HEK293T (cell line): Measurements from ENCODE around the gene ZNF593OS.
A peak's percentile ranks its signal among the peaks of the same experiment; 100 is the strongest.

Source experiments
- CTCF ChIA-PET: fragments of 350-600 bp; formaldehyde crosslinking; extraction: SDS; loops from one replicate; lab custom pipeline; 2021; ENCODE audit warnings: antibody characterized with exemption, inconsistent platforms; lab: Yijun Ruan, JAX
- POLR2A ChIA-PET: fragments of 350-600 bp; formaldehyde crosslinking; extraction: SDS; loops from one replicate; lab custom pipeline; 2020; ENCODE audit warnings: antibody characterized with exemption, inconsistent platforms; lab: Yijun Ruan, JAX
- DNase-seq: peaks from one replicate; pipeline ENCODE4 v3.0.0; 2012; ENCODE audit warnings: mixed read lengths; ENCODE audit errors: extremely low spot score
- ARNT ChIP-seq: fragments of 450-650 bp; IDR thresholded peaks from 2 replicates; pipeline ENCODE4 v1.6.1; 2017; ENCODE audit warnings: mild to moderate bottlenecking
- BHLHE40 ChIP-seq: fragments of 450-650 bp; IDR thresholded peaks from 2 replicates; pipeline ENCODE4 v1.6.1; 2016; ENCODE audit warnings: mild to moderate bottlenecking, moderate library complexity, borderline replicate concordance
- CTBP1 ChIP-seq: fragments of 450-650 bp; IDR thresholded peaks from 2 replicates; pipeline ENCODE4 v1.6.1; 2016; ENCODE audit warnings: borderline replicate concordance
- ELF4 ChIP-seq: fragments of 450-650 bp; IDR thresholded peaks from 2 replicates; pipeline ENCODE4 v1.6.1; 2017; ENCODE audit warnings: antibody characterized with exemption
- FOXA1 ChIP-seq: fragments of 450-650 bp; IDR thresholded peaks from 2 replicates; pipeline ENCODE4 v1.6.1; 2016; ENCODE audit warnings: mild to moderate bottlenecking
- FOXK2 ChIP-seq: fragments of 450-650 bp; IDR thresholded peaks from 2 replicates; pipeline ENCODE4 v1.6.1; 2016; ENCODE audit warnings: mild to moderate bottlenecking
- FOXM1 ChIP-seq: fragments of 450-650 bp; IDR thresholded peaks from 2 replicates; pipeline ENCODE4 v1.6.1; 2017; ENCODE audit warnings: mild to moderate bottlenecking, borderline replicate concordance
- HDGF ChIP-seq: fragments of 450-650 bp; IDR thresholded peaks from 2 replicates; pipeline ENCODE4 v1.6.1; 2017; ENCODE audit warnings: antibody characterized with exemption, borderline replicate concordance
- L3MBTL2 ChIP-seq: fragments of 450-650 bp; conservative IDR thresholded peaks from 2 replicates; pipeline ENCODE4 v1.6.1; 2016; ENCODE audit warnings: mild to moderate bottlenecking
- LEF1 ChIP-seq: fragments of 450-650 bp; IDR thresholded peaks from 2 replicates; pipeline ENCODE4 v1.6.1; 2017; ENCODE audit warnings: mild to moderate bottlenecking, borderline replicate concordance
- NFRKB ChIP-seq: fragments of 450-650 bp; IDR thresholded peaks from 2 replicates; pipeline ENCODE4 v1.6.1; 2016; ENCODE audit warnings: mild to moderate bottlenecking, moderate library complexity
- PKNOX1 ChIP-seq: fragments of 450-650 bp; IDR thresholded peaks from 2 replicates; pipeline ENCODE4 v1.6.1; 2016
- SP1 ChIP-seq: fragments of 450-650 bp; IDR thresholded peaks from 2 replicates; pipeline ENCODE4 v1.6.1; 2017
- SUZ12 ChIP-seq: fragments of 450-650 bp; IDR thresholded peaks from 2 replicates; pipeline ENCODE4 v1.6.1; 2016; ENCODE audit warnings: mild to moderate bottlenecking
- TARDBP ChIP-seq: fragments of 450-650 bp; IDR thresholded peaks from 2 replicates; pipeline ENCODE4 v1.6.1; 2016
- ZNF384 ChIP-seq: fragments of 450-650 bp; IDR thresholded peaks from 2 replicates; pipeline ENCODE4 v1.6.1; 2016

Gene ZNF593OS

GRCh38 chr1:26180010-26180506 lies 8.4 kb upstream of the ZNF593OS start:
- DNase-seq = no peak
- TF ChIP-seq PKNOX1 (no peak), BHLHE40 (no peak), ZNF384 (no peak), FOXK2 (no peak), NFRKB (no peak), FOXM1 (no peak), SUZ12 (no peak), ARNT (no peak), FOXA1 (no peak), ELF4 (no peak), LEF1 (no peak), HDGF (no peak), L3MBTL2 (no peak), TARDBP (no peak), CTBP1 (no peak), SP1 (no peak)
- CTCF ChIA-PET = no interaction called here
- POLR2A ChIA-PET = interaction anchor here (2.2 to 4.0 kb wide), 2 partner anchors 10 to 54 kb away, joined by 6 to 15 read pairs; partner anchors contain the start of genes CEP85 and ZNF593

GRCh38 chr1:26177182-26177684 lies 5.6 kb upstream of the ZNF593OS start, which contains the start of gene CNKSR1:
TSS of gene CNKSR1 (plus strand) at chr1:26177491. CDS start at chr1:26177548, 57 bp downstream.
- no peak for DNase-seq
- ChIA-PET POLR2A (no interaction called here), CTCF (interaction anchor here (1.6 kb wide), 1 partner anchor 8 kb away, joined by 8 read pairs; the partner anchor contains the start of genes C1orf232 and ZNF593)
- TF ChIP-seq FOXK2 (no peak), NFRKB (no peak), BHLHE40 (no peak), L3MBTL2 (no peak)

- ChIA-PET CTCF (no interaction called here), POLR2A (no interaction called here)
- DNase-seq = no peak
- no peak for TF ChIP-seq TARDBP
- no peak for TF ChIP-seq PKNOX1
- no peak for TF ChIP-seq LEF1
- TF ChIP-seq CTBP1 = no peak
- no peak for TF ChIP-seq SUZ12
- TF ChIP-seq SP1 = no peak
- no peak for TF ChIP-seq FOXA1
- no peak for TF ChIP-seq L3MBTL2
- no peak for TF ChIP-seq BHLHE40
- TF ChIP-seq ARNT = no peak
- TF ChIP-seq FOXK2 = no peak
- TF ChIP-seq NFRKB = no peak
- no peak for TF ChIP-seq HDGF
- TF ChIP-seq ELF4 = no peak
- TF ChIP-seq FOXM1 = no peak
- TF ChIP-seq ZNF384 = no peak
Observed at GRCh38 chr1:26175346-26175745, 3.7 kb upstream of the ZNF593OS start.

- no peak for DNase-seq
- CTCF ChIA-PET = interaction anchor here (1.2 to 2.2 kb wide), 4 partner anchors 39 to 134 kb away, joined by 3 to 8 read pairs (median 6); partner anchors contain the start of gene CEP85
- POLR2A ChIA-PET = interaction anchor here (1.4 to 2.0 kb wide), 6 partner anchors 9 to 126 kb away, joined by 4 to 19 read pairs (median 7); partner anchors contain the start of genes CATSPER4 and CEP85
- TF ChIP-seq NFRKB = no peak
- no peak for TF ChIP-seq L3MBTL2
- no peak for TF ChIP-seq SUZ12
- no peak for TF ChIP-seq BHLHE40
- no peak for TF ChIP-seq FOXA1
- TF ChIP-seq ZNF384 = no peak
Observed at GRCh38 chr1:26170472-26170821, 1.2 kb downstream of the ZNF593OS start.

- ChIA-PET POLR2A (interaction anchor here (0.9 to 2.0 kb wide), 10 partner anchors 10 to 126 kb away, joined by 3 to 19 read pairs (median 5); partner anchors contain the start of genes CATSPER4, CEP85 and FAM110D), CTCF (interaction anchor here (0.5 to 2.2 kb wide), 15 partner anchors 8 to 230 kb away, joined by 3 to 8 read pairs (median 3); partner anchors contain the start of gene CEP85)
- TF ChIP-seq FOXM1 (no peak), NFRKB (no peak), ELF4 (peak; percentile 87), FOXK2 (no peak), PKNOX1 (0 out of 2 replicates have a peak, but pooled peaks have one; percentile 19), TARDBP (peak; percentile 77), L3MBTL2 (peak; percentile 53; the same call in 1 of the 2 replicates), SUZ12 (no peak), LEF1 (no peak; the same call in 1 of the 2 replicates), ZNF384 (no peak), SP1 (no peak), BHLHE40 (no peak), FOXA1 (no peak), ARNT (peak; percentile 11; the same call in 1 of the 2 replicates), CTBP1 (no peak), HDGF (no peak)
- DNase-seq = peak; percentile 99
Observed at GRCh38 chr1:26169669-26170471, 1.8 kb downstream of the ZNF593OS start, which contains the start of gene ZNF593. TSS of gene ZNF593 (plus strand) at chr1:26169908. CDS start at chr1:26169984, 76 bp downstream.
